ENCODE results near the gene SH3RF3. TPM values are rescaled to one million over a fixed set of nuclear protein-coding genes. Genes with fewer than 3 reads are reported as not detected.

SH3RF3 gene
- total RNA-seq, 6 donors from 2014 or later: 4.1 to 21.0 (median 8.0) TPM

DNA sequence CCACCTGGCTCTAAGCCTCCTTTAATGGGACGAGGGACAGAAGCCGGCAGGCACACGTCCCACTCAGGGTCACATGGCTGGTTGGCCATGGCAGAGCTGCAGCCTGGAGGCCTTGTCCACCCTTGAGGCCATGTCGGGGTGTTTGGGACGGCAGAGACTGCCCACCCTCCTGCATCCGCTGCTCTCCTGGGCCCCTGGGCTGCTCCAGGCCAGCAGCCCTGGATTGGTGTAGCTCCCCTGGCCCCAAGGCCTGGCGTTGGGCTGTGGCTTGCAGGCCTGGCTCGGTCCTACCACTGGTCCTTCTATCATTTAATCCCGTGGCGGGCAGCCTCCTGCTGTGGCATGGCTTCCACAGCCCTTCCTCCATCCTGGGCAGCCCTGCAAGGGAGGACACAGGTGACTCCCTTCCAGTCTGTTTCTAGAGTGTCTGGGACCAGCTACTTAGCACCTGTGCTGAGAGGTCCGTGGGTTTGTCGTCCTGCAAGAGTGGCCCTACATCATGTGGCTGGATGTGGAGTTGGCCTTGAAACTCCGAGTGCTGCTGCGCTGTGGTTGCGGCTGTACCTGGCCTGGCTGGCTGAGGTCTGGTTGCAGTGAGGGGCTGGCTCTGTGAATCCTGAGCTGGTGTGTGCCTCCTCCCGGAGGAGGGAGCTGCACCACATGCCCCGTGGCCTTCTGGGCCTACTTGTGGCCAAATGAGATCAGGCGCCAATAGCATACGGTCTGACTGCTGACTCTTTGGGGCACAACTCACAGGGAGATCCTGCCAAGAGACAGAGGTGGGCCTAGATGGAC, 67.3 kb downstream of the SH3RF3 start:
- H3K27me3 ChIP-seq: no peaks in the 10 kb centered on the region
- no peaks in the 10 kb centered on the region for H3K36me3 ChIP-seq
- H3K4me3 ChIP-seq: no peak overlapping the region
- peak in 1 of 2 donors; percentile 24 for ATAC-seq (ENCODE audit: low FRiP score in 2 of 2)
- H3K9me3 ChIP-seq: no peaks in the 10 kb centered on the region
- H3K27ac ChIP-seq: no peak overlapping the region
- peak in 1 of 2 donors; percentile 58 for DNase-seq
- WGBS, 2 donors: 92 to 100% methylated on average over 2 to 19 of the region's 19 CpGs
- TF ChIP-seq, protein P1, sequence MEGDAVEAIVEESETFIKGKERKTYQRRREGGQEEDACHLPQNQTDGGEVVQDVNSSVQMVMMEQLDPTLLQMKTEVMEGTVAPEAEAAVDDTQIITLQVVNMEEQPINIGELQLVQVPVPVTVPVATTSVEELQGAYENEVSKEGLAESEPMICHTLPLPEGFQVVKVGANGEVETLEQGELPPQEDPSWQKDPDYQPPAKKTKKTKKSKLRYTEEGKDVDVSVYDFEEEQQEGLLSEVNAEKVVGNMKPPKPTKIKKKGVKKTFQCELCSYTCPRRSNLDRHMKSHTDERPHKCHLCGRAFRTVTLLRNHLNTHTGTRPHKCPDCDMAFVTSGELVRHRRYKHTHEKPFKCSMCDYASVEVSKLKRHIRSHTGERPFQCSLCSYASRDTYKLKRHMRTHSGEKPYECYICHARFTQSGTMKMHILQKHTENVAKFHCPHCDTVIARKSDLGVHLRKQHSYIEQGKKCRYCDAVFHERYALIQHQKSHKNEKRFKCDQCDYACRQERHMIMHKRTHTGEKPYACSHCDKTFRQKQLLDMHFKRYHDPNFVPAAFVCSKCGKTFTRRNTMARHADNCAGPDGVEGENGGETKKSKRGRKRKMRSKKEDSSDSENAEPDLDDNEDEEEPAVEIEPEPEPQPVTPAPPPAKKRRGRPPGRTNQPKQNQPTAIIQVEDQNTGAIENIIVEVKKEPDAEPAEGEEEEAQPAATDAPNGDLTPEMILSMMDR (IDR thresholded peaks at IDR 0.05): no peak
- H3K4me1 ChIP-seq: peaks cover 8 to 22% (median 12%) of the 10 kb centered on the region in 4 donors

DNA sequence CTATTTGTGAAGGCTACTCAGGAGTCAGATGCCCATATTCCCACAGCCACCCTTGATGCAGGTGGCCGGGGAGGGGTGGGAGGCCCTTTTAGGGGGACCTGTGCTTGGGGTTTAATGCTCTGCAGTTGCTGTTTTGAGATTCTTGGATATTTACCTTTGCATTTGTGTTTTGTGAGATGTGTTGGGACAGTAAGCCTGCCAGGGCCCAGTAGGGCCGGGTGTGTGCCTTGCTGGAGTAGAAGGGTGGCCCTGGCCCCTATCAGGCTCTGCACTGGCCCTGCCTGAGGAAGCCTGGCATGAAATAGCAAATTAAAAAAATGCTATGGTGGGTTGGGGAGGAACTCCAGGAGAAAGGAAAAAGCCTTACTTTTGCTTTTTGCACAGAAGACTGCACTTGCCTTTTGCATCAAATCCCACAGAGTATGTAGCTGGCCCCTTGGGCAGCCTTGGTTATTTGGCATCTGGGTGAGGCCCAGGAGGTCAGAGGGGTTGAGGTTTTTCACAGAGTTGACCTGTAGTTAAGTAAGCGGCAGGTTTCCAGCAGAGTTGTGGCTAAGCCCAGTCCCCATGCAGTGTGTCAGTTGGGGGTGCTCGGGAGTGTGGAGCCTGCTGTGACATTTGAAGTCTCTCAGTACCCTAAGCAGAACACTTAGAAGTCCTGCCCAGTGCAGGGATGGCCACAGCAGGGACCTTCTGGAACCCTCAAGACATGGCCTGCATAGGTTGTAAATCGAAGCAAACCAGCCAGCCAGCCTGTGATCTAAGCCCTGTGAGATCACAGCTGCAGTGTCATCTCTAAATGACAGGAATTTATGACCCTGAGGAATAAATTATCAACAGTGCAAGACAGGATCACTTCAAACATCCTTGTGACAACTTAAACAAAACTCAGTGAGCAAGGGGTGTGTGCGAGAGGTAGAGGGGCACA, 68.8 kb downstream of the SH3RF3 start:
- H3K4me1 ChIP-seq: peaks cover 8 to 22% (median 12%) of the 10 kb centered on the region in 4 donors
- no peak for ATAC-seq (ENCODE audit: low FRiP score in 2 of 2)
- H3K36me3 ChIP-seq: no peaks in the 10 kb centered on the region
- WGBS, 2 donors: 92% methylated on average over 5 to 6 of the region's 6 CpGs
- H3K9me3 ChIP-seq: no peaks in the 10 kb centered on the region
- H3K27me3 ChIP-seq: no peaks in the 10 kb centered on the region
- no peak overlapping the region for H3K4me3 ChIP-seq
- H3K27ac ChIP-seq: no peak overlapping the region
- DNase-seq: no peak
- TF ChIP-seq POLR2AphosphoS5 (IDR thresholded peaks at IDR 0.05): no peak
- no peak for TF ChIP-seq EP300 (IDR thresholded peaks at IDR 0.05)
- TF ChIP-seq POLR2A (IDR thresholded peaks at IDR 0.05): no peak
- TF ChIP-seq, protein P1 (IDR thresholded peaks at IDR 0.05): no peak

DNA sequence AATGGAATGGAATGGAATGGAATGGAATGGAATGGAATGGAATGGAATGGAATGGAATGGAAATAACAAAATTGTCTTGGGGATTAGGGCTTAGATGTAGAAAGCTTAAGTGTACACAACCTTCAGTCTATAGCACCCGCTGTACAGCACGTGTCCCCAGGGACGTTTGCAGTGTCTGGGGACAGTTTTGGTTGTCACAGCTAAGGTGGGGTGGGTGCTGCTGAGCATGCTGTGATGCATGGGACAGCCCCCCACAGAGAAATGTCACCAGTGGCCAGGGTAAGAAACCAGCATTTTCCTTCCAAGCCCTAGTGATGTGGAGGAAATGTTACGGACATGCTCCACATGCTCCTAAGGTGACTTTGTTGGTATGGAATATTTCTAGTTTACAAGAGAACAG, 70.8 kb downstream of the SH3RF3 start:
- DNase-seq: no peak
- Histone ChIP-seq H3K4me1 (peaks cover 0 to 21% (median 12%) of the 10 kb centered on the region in 4 donors), H3K27me3 (no peaks in the 10 kb centered on the region), H3K36me3 (no peaks in the 10 kb centered on the region), H3K27ac (no peak overlapping the region), H3K4me3 (no peak overlapping the region), H3K9me3 (no peaks in the 10 kb centered on the region)
- WGBS, 2 donors: 96 to 98% methylated on average over 4 of the region's 4 CpGs
- TF ChIP-seq, protein P1 (IDR thresholded peaks at IDR 0.05): no peak
- no peak for ATAC-seq (ENCODE audit: low FRiP score in 2 of 2)

DNA sequence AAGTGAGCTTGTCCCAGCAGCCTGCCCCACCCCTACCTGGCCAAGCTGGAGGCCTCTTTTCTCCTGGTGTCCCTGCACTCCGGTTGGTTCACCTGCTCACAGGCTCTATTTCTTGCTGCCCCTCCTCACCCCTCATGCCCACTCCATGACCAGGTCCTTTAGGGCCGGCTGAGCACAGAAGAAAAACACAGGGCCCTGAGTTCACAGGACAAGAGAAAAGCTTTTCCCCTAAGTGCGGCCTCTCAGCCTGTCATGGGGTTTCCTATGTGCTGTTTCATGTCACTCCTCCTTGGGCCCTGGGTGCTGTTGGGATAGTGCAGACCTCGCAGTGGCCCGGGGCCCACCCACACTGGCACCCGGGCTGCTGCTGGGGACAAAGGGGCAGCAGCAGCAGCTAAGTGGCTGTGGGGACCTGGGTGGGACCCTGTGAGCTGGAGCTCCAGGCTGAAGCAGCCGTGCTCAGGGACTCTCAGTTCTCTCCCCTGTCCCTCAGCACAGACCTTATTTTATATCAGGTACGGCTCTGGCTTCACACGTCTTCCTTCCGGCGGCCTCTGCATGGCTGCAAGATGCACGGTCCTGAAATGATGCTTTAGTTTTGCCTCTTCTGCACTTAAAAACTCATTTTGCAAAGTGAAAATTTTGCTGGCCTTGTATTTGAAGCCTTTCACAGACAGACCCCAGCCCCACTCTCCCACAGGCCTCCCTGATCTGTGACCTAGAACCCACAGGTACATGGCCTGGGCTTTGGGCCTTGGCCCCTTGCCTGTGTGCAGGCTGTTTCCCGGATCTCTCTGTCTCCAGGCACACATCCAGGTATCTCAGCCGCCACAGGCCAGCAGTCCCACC, 71.8 kb downstream of the SH3RF3 start:
- no peaks in the 10 kb centered on the region for H3K36me3 ChIP-seq
- peak in 1 of 2 donors; percentile 50 for ATAC-seq (ENCODE audit: low FRiP score in 2 of 2)
- no peak overlapping the region for H3K4me3 ChIP-seq
- no peak overlapping the region for H3K27ac ChIP-seq
- H3K27me3 ChIP-seq: no peaks in the 10 kb centered on the region
- H3K9me3 ChIP-seq: no peaks in the 10 kb centered on the region
- peak in 1 of 2 donors; percentile 42 for DNase-seq
- 91 to 94% methylated on average over 13 to 14 of the region's 14 CpGs for whole genome bisulfite sequencing, 2 donors
- peaks cover 0 to 11% (median 3%) of the 10 kb centered on the region in 4 donors for H3K4me1 ChIP-seq
- TF ChIP-seq, protein P1 (IDR thresholded peaks at IDR 0.05): no peak
- TF ChIP-seq POLR2A (IDR thresholded peaks at IDR 0.05): no peak
- TF ChIP-seq EP300 (IDR thresholded peaks at IDR 0.05): no peak
- no peak for TF ChIP-seq POLR2AphosphoS5 (IDR thresholded peaks at IDR 0.05)

All from upper lobe of left lung (tissue), 6 donors.